ENCODE results near the gene MTG2.
A peak's percentile ranks its signal among the peaks of the same experiment; 100 is the strongest.

Gene MTG2

GRCh38 chr20:62237801-62238568 is 55.2 kb downstream of the MTG2 start, which contains the start of gene OSBPL2:
Gene OSBPL2 (plus strand): TSS chr20:62238521. CDS start chr20:62256185, 17,664 bp downstream.
- TF ChIP-seq CTCF (IDR thresholded peaks at IDR 0.05; ENCODE audit: low read depth, low read length), result no peak
- DNase-seq (ENCODE audit: extremely low read depth, low read depth), result peak; percentile 94

GRCh38 chr20:62238569-62239277 is 55.9 kb downstream of the MTG2 start:
- no peak for TF ChIP-seq CTCF (IDR thresholded peaks at IDR 0.05; ENCODE audit: low read depth, low read length)
- DNase-seq (ENCODE audit: extremely low read depth, low read depth), result no peak

- DNase-seq (ENCODE audit: extremely low read depth, low read depth), result no peak
- no peak for TF ChIP-seq CTCF (IDR thresholded peaks at IDR 0.05; ENCODE audit: low read depth, low read length)
Observed at GRCh38 chr20:62239278-62239879, 56.6 kb downstream of the MTG2 start.

DNA sequence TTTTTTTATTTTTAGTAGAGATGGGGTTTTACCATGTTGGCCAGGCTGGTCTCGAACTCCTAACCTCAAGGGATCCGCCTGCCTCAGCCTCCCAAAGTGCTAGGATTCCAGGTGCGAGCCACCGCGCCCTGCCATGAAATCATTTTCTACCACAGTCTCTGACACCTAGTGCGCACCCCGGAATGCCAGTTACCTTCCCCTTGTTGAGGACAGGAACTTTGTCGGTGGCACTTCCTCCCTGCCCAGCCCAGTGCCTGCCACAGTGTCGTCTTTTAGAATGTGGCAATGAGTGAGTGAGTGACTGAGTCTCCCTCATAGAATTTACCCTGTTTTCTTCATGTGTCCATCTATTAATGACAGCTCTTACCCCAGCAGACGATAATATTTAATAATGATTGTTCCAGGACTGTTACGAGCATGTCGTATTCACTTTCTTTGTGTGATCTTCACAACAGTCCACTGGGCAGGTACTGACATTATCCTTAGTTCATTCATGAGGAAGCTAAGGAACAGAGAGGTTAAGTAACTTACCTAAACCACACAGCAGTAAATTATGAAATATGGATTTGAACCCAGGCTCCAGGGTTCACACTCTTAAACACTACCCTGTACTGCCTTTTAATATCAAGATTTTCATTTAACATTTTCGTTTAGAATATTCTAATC is 57.3 kb downstream of the MTG2 start:
- TF ChIP-seq CTCF (IDR thresholded peaks at IDR 0.05; ENCODE audit: low read depth, low read length), result no peak
- DNase-seq (ENCODE audit: extremely low read depth, low read depth), result no peak

GRCh38 chr20:62241506-62241905 is 58.7 kb downstream of the MTG2 start:
- TF ChIP-seq CTCF (IDR thresholded peaks at IDR 0.05; ENCODE audit: low read depth, low read length), result no peak
- no peak for DNase-seq (ENCODE audit: extremely low read depth, low read depth)

GRCh38 chr20:62242176-62242575 is 59.3 kb downstream of the MTG2 start:
- DNase-seq (ENCODE audit: extremely low read depth, low read depth), result no peak
- no peak for TF ChIP-seq CTCF (IDR thresholded peaks at IDR 0.05; ENCODE audit: low read depth, low read length)
